HCT116 (cell line): ENCODE data around the gene CIITA. TPM values are rescaled to one million over a fixed set of nuclear protein-coding genes. Genes with fewer than 3 reads are reported as not detected.

ENCODE experiments used
- ATAC-seq: fragments of 200-7000 bp; cut with Tn5 transposase; 2 replicates; pipeline ENCODE4 v1.9.1; 2020; ENCODE audit warnings: mild to moderate bottlenecking, moderate library complexity
- BruUV-seq: library from RNA; stranded (reverse); fragments of 400-500 nt; replicated peaks from 2 replicates; lab custom pipeline; 2021; lab: Mats Ljungman, UMichigan
- CTCF ChIA-PET: fragments of 300-600 bp; sonication (Branson Sonifier 250); formaldehyde crosslinking; loops from one replicate; lab custom pipeline; 2021; ENCODE audit warnings: antibody characterized with exemption; lab: Charles Lee
- POLR2A ChIA-PET: fragments of 300-600, 350-600 bp; sonication (Branson Sonifier 250); formaldehyde crosslinking; loops from one replicate; lab custom pipeline; 2021; ENCODE audit warnings: antibody characterized with exemption; lab: Charles Lee
- RAD21 ChIA-PET, 2 experiments: fragments of 300-600 bp; sonication (Branson Sonifier 250); formaldehyde crosslinking; loops; one replicate each; lab custom pipeline; 2023; ENCODE audit warnings: low total read pairs in 2 of 2; ENCODE audit not compliant: uncharacterized antibody in 2 of 2, unreplicated experiment in 2 of 2, low non-redundant PET in 1 of 2; lab: Charles Lee
- DNase-seq: peaks from one replicate; pipeline ENCODE4 v3.0.0-alpha.2; 2010; ENCODE audit warnings: low read depth, low spot score
- H2AFZ ChIP-seq: fragments of 200-600 bp; shearing (Covaris generic), sonication (generic); 2 replicates; pipeline ENCODE4 v1.6.1; 2017; ENCODE audit warnings: low read depth, mixed run types, mixed read lengths, antibody characterized with exemption, low read length; ENCODE audit not compliant: poor library complexity, severe bottlenecking
- H3K27ac ChIP-seq: 2 replicates; pipeline ENCODE4 v1.5.1; 2012; ENCODE audit warnings: low read depth, low read length
- H3K27me3 ChIP-seq: fragments of 200-600 bp; sonication (generic); 2 replicates; pipeline ENCODE4 v1.6.1; 2016; ENCODE audit warnings: mixed run types, low read length, mixed read lengths; ENCODE audit not compliant: insufficient read depth
- H3K36me3 ChIP-seq, 2 experiments: fragments of 200-500 bp in 1 of 2; fragments of 200-600 bp in 1 of 2; sonication (Bioruptor generic) in 1 of 2; sonication (generic) in 1 of 2; 2 replicates each; pipeline versions ENCODE4 v1.5.1 to v1.6.1; 2014 to 2016; ENCODE audit warnings: low read length in 2 of 2, inconsistent platforms in 1 of 2, mixed read lengths in 1 of 2, mixed run types in 1 of 2; ENCODE audit not compliant: insufficient read depth in 2 of 2, control insufficient read depth in 1 of 2
- H3K4me1 ChIP-seq, 2 experiments: fragments of 200-600 bp in 1 of 2; sonication (generic) in 1 of 2; 2 replicates each; pipeline versions ENCODE4 v1.5.1 to v1.6.1; 2012 to 2017; ENCODE audit warnings: low read length in 2 of 2, inconsistent platforms in 1 of 2, mild to moderate bottlenecking in 1 of 2, mixed read lengths in 1 of 2, mixed run types in 1 of 2, moderate library complexity in 1 of 2; ENCODE audit not compliant: insufficient read depth in 2 of 2, control insufficient read depth in 1 of 2
- H3K4me2 ChIP-seq: fragments of 200-600 bp; sonication (generic); 2 replicates; pipeline ENCODE4 v1.6.1; 2017; ENCODE audit warnings: mixed run types, low read length, mixed read lengths
- H3K4me3 ChIP-seq, 2 experiments: fragments of 200-600 bp in 1 of 2; sonication (generic) in 1 of 2; replicated peaks in 1 of 2; 2 replicates each; pipeline ENCODE4 v1.5.1; 2011 to 2016; ENCODE audit warnings: low read length in 2 of 2, control low read depth in 1 of 2, low read depth in 1 of 2, mild to moderate bottlenecking in 1 of 2, mixed read lengths in 1 of 2, mixed run types in 1 of 2
- H3K79me2 ChIP-seq: fragments of 200-600 bp; sonication (generic); 2 replicates; pipeline ENCODE4 v1.6.1; 2017; ENCODE audit warnings: mild to moderate bottlenecking, mixed run types, low read length, moderate library complexity, mixed read lengths; ENCODE audit not compliant: insufficient read depth
- H3K9ac ChIP-seq: fragments of 200-600 bp; sonication (generic); 2 replicates; pipeline ENCODE4 v1.6.1; 2016; ENCODE audit warnings: low read length, mixed read lengths
- H3K9me2 ChIP-seq: fragments of 200-600 bp; sonication (generic), shearing (Covaris generic); 2 replicates; pipeline ENCODE4 v1.6.1; 2017; ENCODE audit warnings: mixed run types, mild to moderate bottlenecking, moderate library complexity; ENCODE audit not compliant: insufficient read depth
- H3K9me3 ChIP-seq, 2 experiments: fragments of 200-500 bp in 1 of 2; fragments of 200-600 bp in 1 of 2; sonication (Bioruptor generic) in 1 of 2; sonication (generic) in 1 of 2; 2 replicates each; pipeline ENCODE4 v1.6.1; 2014 to 2017; ENCODE audit warnings: low read length in 2 of 2, mixed read lengths in 2 of 2, inconsistent platforms in 1 of 2, low read depth in 1 of 2, mild to moderate bottlenecking in 1 of 2, mixed run types in 1 of 2, moderate library complexity in 1 of 2; ENCODE audit not compliant: control insufficient read depth in 1 of 2, insufficient read depth in 1 of 2
- H4K20me1 ChIP-seq: fragments of 200-600 bp; sonication (generic), shearing (Covaris generic); 2 replicates; pipeline ENCODE4 v1.6.1; 2017; ENCODE audit warnings: mixed run types, mild to moderate bottlenecking, moderate library complexity; ENCODE audit not compliant: insufficient read depth
- CBX3 ChIP-seq: IDR thresholded peaks from 2 replicates; pipeline ENCODE4 v1.6.1; 2012; ENCODE audit warnings: low read depth
- CTCF ChIP-seq, 3 experiments: fragments of 200-600 bp in 1 of 3; sonication (generic) in 1 of 3; IDR thresholded peaks in 2 of 3; conservative IDR thresholded peaks in 1 of 3; 2 replicates each; pipeline ENCODE4 v1.5.1; 2012 to 2017; ENCODE audit warnings: low read depth in 2 of 3, low read length in 2 of 3, antibody characterized with exemption in 1 of 3, borderline replicate concordance in 1 of 3, control low read depth in 1 of 3, mild to moderate bottlenecking in 1 of 3, mixed read lengths in 1 of 3, mixed run types in 1 of 3, moderate library complexity in 1 of 3; ENCODE audit not compliant: insufficient read depth in 1 of 3
- EZH2phosphoT487 ChIP-seq: fragments of 200-600 bp; IDR thresholded peaks from 2 replicates; pipeline ENCODE4 v1.6.1; 2018; ENCODE audit warnings: antibody characterized with exemption, borderline replicate concordance
- MAX ChIP-seq: IDR thresholded peaks from 2 replicates; pipeline ENCODE4 v1.6.1; 2012
- POLR2AphosphoS5 ChIP-seq: IDR thresholded peaks from 2 replicates; pipeline ENCODE4 v1.6.1; 2011; ENCODE audit warnings: mild to moderate bottlenecking, low read depth, low read length, moderate library complexity
- RAD21 ChIP-seq: IDR thresholded peaks from 2 replicates; pipeline ENCODE4 v1.6.1; 2012; ENCODE audit warnings: low read depth, mild to moderate bottlenecking
- SIN3A ChIP-seq: IDR thresholded peaks from 2 replicates; pipeline ENCODE4 v1.6.1; 2012; ENCODE audit warnings: low read depth
- intact Hi-C: fragments of 100-400 bp; cut with micrococcal nuclease; formaldehyde crosslinking; loops from 2 replicates; pipeline ENCODE4 v1.10.0; 2022
- total RNA-seq: library from RNA; stranded (reverse); gene quantifications from one replicate; pipeline ENCODE4 v1.2.1, GENCODE V29; 2021; ENCODE audit not compliant: unreplicated experiment

CIITA gene
- total RNA-seq, 1 experiment from 2014 or later: 0.25 TPM

- intact Hi-C loops: no loop called here
- DNase-seq (no peak), ATAC-seq (0 out of 2 replicates have a peak, but pooled peaks have one; percentile 6)
- Histone ChIP-seq H3K9me2 (no peaks in the 10 kb centered on the region), H3K9me3 (no peaks in the 10 kb centered on the region), H3K36me3 (no peaks in the 10 kb centered on the region; a peak in 1 of 4 replicates), H3K4me2 (no peak overlapping the region), H3K4me3 (no peak overlapping the region), H4K20me1 (no peaks in the 10 kb centered on the region), H3K79me2 (no peaks in the 10 kb centered on the region), H2AFZ (no peak overlapping the region), H3K9ac (no peak overlapping the region), H3K27me3 (no peaks in the 10 kb centered on the region), H3K27ac (no peak overlapping the region), H3K4me1 (peaks cover 0 to 5% of the 10 kb centered on the region in 2 experiments; a peak in 1 of 4 replicates)
- ChIA-PET RAD21 (interaction anchor here in 1 of 2 experiments (0.7 to 1.5 kb wide), 4 partner anchors 236 to 374 kb away, joined by 3 to 6 read pairs (median 4); partner anchors contain the start of gene SOCS1), CTCF (interaction anchor here (1.3 to 3.0 kb wide), 3 partner anchors 10 to 375 kb away, joined by 3 to 24 read pairs (median 4); partner anchors contain the start of gene SOCS1), POLR2A (interaction anchor here (1.9 kb wide), 1 partner anchor 273 kb away, joined by 14 read pairs; the partner anchor contains the start of gene SOCS1)
- no peak for TF ChIP-seq POLR2AphosphoS5
- no TSS peak for BruUV-seq
Measured at GRCh38 chr16:10982465-10983150, 105.6 kb downstream of the CIITA start.

GRCh38 chr16:10983159-10983558 is 106.2 kb downstream of the CIITA start:
- H3K36me3 ChIP-seq: no peaks in the 10 kb centered on the region
- no peak for TF ChIP-seq CBX3
- TF ChIP-seq MAX: peak; percentile 15; the same call in 1 of the 2 replicates
- no peak for TF ChIP-seq SIN3A
- TF ChIP-seq EZH2phosphoT487: no peak
- TF ChIP-seq RAD21: peak; percentile 64
- TF ChIP-seq CTCF (IDR thresholded peaks at IDR 0.05 in 2 of 3, conservative IDR thresholded peaks at IDR 0.05 in 1 of 3; ENCODE audit: borderline replicate concordance in 1 of 3, insufficient read depth in 1 of 3, low read depth in 2 of 3, low read length in 2 of 3): peak; percentile 35 to 50 (median 46); a peak in 5 of 6 replicates
- TF ChIP-seq, all 23 proteins: peak for 3
- ChIA-PET RAD21 (interaction anchor here in 1 of 2 experiments (0.7 to 1.5 kb wide), 3 partner anchors 235 to 373 kb away, joined by 3 to 6 read pairs (median 5); partner anchors contain the start of gene SOCS1), CTCF (interaction anchor here (0.6 to 3.0 kb wide), 5 partner anchors 10 to 375 kb away, joined by 3 to 24 read pairs (median 4); partner anchors contain the start of gene SOCS1), POLR2A (interaction anchor here (0.8 to 1.9 kb wide), 2 partner anchors 117 to 272 kb away, joined by 3 to 14 read pairs; partner anchors contain the start of gene SOCS1)
- H3K4me3 ChIP-seq: no peak overlapping the region
- no peaks in the 10 kb centered on the region for H4K20me1 ChIP-seq
- BruUV-seq: no TSS peak
- no peak overlapping the region for H3K27ac ChIP-seq
- no peak overlapping the region for H3K4me2 ChIP-seq
- H3K9ac ChIP-seq: no peak overlapping the region
- peak; percentile 77 for ATAC-seq
- H2AFZ ChIP-seq: no peak overlapping the region
- intact Hi-C loops: no loop called here
- no peak for DNase-seq
- no peaks in the 10 kb centered on the region for H3K9me3 ChIP-seq
- peaks cover 0 to 6% of the 10 kb centered on the region in 2 experiments; a peak in 1 of 4 replicates for H3K4me1 ChIP-seq
- no peaks in the 10 kb centered on the region for H3K27me3 ChIP-seq
- no peaks in the 10 kb centered on the region for H3K79me2 ChIP-seq
- H3K9me2 ChIP-seq: no peaks in the 10 kb centered on the region
